Left kidney (tissue), 2 donors: Measurements from ENCODE around the gene XXYLT1. TPM values are rescaled to one million over a fixed set of nuclear protein-coding genes. Genes with fewer than 3 reads are reported as not detected.
"Not testable (repeated sequence)": the region's sequence is repeated elsewhere in the genome, so short reads cannot be mapped to it uniquely, and the experiment has no call there.

Experiments
- DNase-seq: peaks from one replicate; pipeline ENCODE4 v3.0.0-alpha.2; 2013
- polyA plus RNA-seq: library from polyadenylated mRNA; unstranded; fragments of 120-200 nt; gene quantifications from one replicate; pipeline ENCODE4 v1.2.1, GENCODE V29; 2013; ENCODE audit not compliant: insufficient read length

XXYLT1 gene
- polyA plus RNA-seq, 1 donor: 26.2 TPM

- no peak for DNase-seq
Measured at GRCh38 chr3:195097331-195098255, 173.4 kb downstream of the XXYLT1 start.

GRCh38 chr3:195096484-195097330, 174.3 kb downstream of the XXYLT1 start:
- no peak for DNase-seq

DNA sequence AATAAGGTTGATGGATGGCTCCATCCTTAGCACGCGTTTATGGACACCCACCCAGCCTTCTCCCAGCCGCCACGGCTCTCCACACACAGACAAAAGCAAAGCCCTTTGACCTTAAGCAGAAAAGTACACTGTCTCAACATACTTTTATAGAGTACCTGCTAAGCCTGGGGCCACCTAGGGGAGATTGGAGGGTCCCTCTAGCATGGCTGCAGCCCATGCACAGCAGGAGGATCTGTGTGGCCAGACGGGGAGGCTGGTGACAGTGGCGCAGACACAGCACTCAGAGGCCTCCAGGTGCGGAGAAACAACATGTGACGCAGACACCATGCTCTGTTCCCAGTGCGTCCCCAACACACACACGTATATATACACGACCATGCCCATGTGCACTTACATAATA, 174.9 kb downstream of the XXYLT1 start:
- DNase-seq: no peak

DNA sequence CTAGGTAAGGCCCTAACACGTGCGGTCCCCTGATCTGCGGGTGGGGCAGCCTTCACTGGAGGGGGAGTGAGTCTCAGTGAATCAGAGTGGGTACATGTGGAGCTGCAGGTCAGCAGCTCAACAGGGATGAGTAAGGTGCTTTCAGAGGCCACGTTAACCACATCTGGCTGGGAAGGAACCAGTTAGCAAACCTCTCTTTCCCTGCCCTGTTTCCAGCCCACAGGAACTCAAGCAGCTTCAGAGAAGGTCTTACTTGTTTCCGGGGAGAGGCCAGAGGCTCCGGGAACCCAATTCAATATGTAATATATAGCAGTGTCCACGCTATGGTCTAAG, 175.3 kb downstream of the XXYLT1 start:
- DNase-seq: no peak

- DNase-seq: no peak
Measured at GRCh38 chr3:195095035-195095703, 175.8 kb downstream of the XXYLT1 start.

- DNase-seq: no peak
Measured at GRCh38 chr3:195094191-195094921, 176.6 kb downstream of the XXYLT1 start.

DNA sequence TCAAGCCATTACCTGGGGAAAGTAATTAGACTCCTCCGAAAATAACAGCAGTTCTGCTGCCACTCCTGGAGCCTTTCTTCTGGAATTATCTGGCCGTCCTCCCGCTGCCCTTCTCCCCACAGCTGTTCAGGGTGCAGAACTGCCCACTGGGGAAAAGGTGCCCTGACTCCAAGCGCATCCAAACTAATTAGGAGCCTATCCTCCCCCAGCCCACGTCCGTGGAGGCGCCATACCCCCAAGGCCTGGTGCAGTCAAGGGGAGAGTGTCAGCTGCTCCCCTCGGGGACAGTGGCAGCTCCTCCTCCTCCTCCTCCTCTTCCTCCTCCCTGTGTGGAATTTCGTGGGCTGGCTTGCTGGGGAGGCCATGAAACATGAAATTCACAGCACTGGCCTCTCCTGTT, 177.2 kb downstream of the XXYLT1 start:
- DNase-seq: no peak

GRCh38 chr3:195087840-195088601, 182.9 kb downstream of the XXYLT1 start:
- not testable (repeated sequence) for DNase-seq

GRCh38 chr3:195087328-195087727, 183.6 kb downstream of the XXYLT1 start:
- no peak for DNase-seq

DNA sequence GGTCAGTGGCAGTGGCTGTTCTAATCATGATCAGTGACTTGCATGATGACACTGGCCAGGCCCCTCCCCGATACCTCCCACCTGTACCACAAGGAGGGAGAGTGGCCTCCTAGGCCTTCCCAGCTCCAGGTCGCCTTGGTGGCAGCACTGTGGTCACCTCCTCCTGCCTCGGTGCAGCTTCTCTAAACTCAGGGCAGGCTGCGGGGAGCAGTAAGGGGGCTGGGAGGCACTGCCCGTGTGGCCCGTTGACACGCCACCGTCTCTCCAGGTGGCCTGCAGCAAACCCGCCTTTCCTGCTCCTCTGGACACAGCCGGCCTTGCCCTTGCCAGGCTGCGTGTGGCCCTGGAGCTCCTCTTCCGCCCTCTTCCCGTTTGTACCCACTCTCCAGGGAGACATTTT, 184.1 kb downstream of the XXYLT1 start:
- DNase-seq: no peak

- no peak for DNase-seq
Measured at GRCh38 chr3:195086341-195086740, 184.6 kb downstream of the XXYLT1 start.

- no peak for DNase-seq
Measured at GRCh38 chr3:195085356-195086130, 185.4 kb downstream of the XXYLT1 start.

- no peak for DNase-seq
Measured at GRCh38 chr3:195084746-195085145, 186.2 kb downstream of the XXYLT1 start.

- no peak for DNase-seq
Measured at GRCh38 chr3:195083659-195084058, 187.3 kb downstream of the XXYLT1 start.

- DNase-seq: no peak
Measured at GRCh38 chr3:195082811-195083210, 188.1 kb downstream of the XXYLT1 start.

DNA sequence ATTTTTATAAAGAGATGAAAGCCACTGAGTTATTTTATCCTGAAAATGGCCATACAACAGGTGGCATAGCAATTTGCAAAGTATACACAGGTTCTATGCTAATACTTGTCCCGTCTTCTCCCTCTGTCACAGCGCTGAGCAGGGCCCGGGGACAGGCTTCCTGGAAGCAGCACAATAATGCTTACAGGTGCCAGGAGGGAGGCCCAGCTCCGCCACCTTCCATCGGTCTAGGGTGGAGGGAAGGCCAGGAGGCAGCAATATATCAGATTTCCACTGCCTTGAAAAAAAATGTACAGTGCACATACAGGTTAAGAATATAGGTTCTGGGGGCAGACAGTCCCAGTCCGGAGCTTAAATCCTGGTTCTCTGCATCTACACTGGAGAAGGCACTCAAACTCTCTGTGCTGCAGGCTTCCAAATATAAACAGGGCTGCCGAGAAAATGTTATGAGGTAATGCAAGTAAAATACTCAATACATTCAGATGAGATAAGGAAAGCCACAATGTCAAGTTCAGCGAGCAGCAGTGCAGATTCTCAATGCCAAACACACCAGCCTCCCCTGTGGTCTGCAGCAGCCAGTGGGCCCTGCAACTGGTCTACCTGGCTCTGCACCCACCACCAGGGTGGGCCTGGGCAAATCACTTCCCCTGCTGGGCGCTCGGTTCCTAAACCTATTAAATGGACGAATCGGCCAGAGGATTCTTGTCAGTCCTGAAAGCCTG, 189.6 kb downstream of the XXYLT1 start:
- DNase-seq: no peak

DNA sequence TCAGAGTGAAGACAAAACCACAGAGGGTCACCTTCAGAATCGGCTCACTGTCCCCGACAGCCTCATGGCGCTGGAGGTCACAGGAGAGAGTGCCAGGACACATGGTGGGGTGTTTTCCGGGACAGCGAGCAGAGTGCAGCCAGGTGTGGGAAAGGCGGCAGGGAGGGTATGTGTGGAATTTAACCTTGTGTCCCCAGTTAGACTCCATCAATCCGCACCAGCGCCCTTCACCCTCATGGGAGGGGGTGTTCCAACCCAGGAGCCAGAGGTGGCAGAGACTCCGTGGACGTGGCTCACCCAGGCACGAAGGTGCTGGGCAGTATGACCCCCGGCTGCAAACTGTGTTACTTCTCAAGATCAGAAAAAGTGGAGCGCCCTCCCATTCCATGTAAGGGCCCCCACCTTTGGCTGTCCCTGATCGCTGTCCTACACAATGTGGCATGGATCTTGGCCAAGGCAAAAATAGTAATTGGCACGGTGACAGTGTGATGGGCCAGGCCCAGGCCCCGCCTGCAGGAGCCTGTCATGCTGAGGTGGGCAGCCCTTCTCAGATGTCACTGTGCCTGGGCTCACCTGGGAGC, 190.3 kb downstream of the XXYLT1 start:
- DNase-seq: no peak

- DNase-seq: no peak
Measured at GRCh38 chr3:195080125-195080524, 190.8 kb downstream of the XXYLT1 start.

DNA sequence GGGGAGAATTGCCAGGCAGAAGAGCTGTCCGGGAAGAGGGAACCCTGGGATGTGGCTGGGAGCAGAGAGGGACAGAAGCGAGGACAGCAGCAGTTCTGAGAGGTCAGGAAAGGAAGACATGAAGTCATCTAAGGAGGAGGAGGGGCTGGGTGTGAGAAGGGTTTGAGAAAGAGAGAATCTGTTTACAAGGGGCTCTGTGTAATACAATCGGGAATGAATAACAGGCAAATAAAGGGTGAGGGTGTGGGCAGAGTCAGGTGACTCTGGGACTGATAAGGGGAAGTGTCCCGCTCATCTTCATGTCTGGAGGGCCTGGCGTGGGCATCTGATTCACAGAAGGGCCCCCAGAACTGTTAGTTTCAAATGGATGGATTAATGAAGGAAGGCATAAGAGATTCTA, 191.3 kb downstream of the XXYLT1 start:
- DNase-seq: no peak
